ENCODE results near the gene EPS8. TPM values are rescaled to one million over a fixed set of nuclear protein-coding genes. Genes with fewer than 3 reads are reported as not detected.

EPS8 gene
- total RNA-seq, 1 experiment from 2014 or later = 7.5 TPM

GRCh38 chr12:15638231-15638630 lies 151.0 kb downstream of the EPS8 start:
- ChIA-PET POLR2A (no interaction called here), CTCF (no interaction called here)
- ATAC-seq (no peak), DNase-seq (ENCODE audit: low spot score) (no peak)
- no peak overlapping the region for H3K4me3 Mint-ChIP-seq
- no peak for TF ChIP-seq HMGXB4 (CRISPR knock-in tag; IDR thresholded peaks at IDR 0.05)
- TF ChIP-seq E2F1 (CRISPR knock-in tag; IDR thresholded peaks at IDR 0.05) = no peak
- TF ChIP-seq ZNF121 (CRISPR knock-in tag; IDR thresholded peaks at IDR 0.05) = no peak
- TF ChIP-seq NFATC4 (CRISPR knock-in tag; IDR thresholded peaks at IDR 0.05) = no peak
- no peak for TF ChIP-seq HMGA2 (CRISPR knock-in tag; IDR thresholded peaks at IDR 0.05)
- TF ChIP-seq, protein P1, sequence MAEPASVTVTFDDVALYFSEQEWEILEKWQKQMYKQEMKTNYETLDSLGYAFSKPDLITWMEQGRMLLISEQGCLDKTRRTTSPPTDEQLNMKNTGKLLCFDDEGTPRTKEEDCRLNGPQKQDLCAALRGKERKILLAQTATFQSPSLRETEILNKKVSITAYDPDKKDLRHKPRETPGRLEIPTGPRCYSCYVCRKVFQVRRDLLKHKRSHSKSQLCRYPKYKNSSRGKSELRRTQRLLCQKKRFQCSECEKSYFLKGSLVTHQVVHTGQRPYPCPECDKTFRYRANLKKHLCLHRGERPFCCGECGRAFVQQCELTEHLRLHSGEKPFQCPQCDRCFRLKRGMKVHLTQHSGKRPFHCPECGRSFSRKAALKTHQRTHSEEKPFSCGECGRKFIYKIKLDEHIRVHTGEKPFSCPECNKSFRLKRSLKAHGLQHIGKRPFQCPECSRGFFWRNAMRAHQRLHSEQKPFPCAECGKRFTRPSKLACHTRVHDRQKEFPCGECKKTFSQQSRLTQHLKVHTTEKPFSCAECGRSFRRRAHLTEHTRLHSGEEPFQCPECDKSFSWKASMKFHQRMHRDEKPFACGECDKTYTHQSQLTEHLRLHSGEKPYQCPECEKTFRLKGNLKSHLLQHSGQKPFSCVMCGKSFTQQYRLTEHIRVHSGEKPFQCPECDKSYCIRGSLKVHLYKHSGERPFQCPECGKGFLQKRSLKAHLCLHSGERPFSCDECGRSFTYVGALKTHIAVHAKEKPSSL (CRISPR knock-in tag; conservative IDR thresholded peaks at IDR 0.05) = no peak
- TF ChIP-seq, protein P2, sequence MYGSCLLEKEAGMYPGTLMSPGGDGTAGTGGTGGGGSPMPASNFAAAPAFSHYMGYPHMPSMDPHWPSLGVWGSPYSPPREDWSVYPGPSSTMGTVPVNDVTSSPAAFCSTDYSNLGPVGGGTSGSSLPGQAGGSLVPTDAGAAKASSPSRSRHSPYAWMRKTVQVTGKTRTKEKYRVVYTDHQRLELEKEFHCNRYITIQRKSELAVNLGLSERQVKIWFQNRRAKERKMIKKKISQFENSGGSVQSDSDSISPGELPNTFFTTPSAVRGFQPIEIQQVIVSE (CRISPR knock-in tag; IDR thresholded peaks at IDR 0.05; ENCODE audit: borderline replicate concordance) = no peak
- TF ChIP-seq, protein P3, sequence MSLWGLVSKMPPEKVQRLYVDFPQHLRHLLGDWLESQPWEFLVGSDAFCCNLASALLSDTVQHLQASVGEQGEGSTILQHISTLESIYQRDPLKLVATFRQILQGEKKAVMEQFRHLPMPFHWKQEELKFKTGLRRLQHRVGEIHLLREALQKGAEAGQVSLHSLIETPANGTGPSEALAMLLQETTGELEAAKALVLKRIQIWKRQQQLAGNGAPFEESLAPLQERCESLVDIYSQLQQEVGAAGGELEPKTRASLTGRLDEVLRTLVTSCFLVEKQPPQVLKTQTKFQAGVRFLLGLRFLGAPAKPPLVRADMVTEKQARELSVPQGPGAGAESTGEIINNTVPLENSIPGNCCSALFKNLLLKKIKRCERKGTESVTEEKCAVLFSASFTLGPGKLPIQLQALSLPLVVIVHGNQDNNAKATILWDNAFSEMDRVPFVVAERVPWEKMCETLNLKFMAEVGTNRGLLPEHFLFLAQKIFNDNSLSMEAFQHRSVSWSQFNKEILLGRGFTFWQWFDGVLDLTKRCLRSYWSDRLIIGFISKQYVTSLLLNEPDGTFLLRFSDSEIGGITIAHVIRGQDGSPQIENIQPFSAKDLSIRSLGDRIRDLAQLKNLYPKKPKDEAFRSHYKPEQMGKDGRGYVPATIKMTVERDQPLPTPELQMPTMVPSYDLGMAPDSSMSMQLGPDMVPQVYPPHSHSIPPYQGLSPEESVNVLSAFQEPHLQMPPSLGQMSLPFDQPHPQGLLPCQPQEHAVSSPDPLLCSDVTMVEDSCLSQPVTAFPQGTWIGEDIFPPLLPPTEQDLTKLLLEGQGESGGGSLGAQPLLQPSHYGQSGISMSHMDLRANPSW (CRISPR knock-in tag; conservative IDR thresholded peaks at IDR 0.05; ENCODE audit: low read depth) = no peak
- no peak for TF ChIP-seq TP53 (CRISPR knock-in tag; IDR thresholded peaks at IDR 0.05)
- TF ChIP-seq ZNF671 (CRISPR knock-in tag; IDR thresholded peaks at IDR 0.05) = no peak
- TF ChIP-seq NR2C2 (CRISPR knock-in tag; IDR thresholded peaks at IDR 0.05) = no peak
- no peak for TF ChIP-seq JUN (CRISPR knock-in tag; IDR thresholded peaks at IDR 0.05)
- no peak for TF ChIP-seq NFYB (CRISPR knock-in tag; conservative IDR thresholded peaks at IDR 0.05; ENCODE audit: low read depth)
- no peak for TF ChIP-seq ELF4 (CRISPR knock-in tag; IDR thresholded peaks at IDR 0.05; ENCODE audit: low read depth)
- no peak for TF ChIP-seq ATF2 (CRISPR knock-in tag; IDR thresholded peaks at IDR 0.05; ENCODE audit: borderline replicate concordance, low read depth)
- no peak for TF ChIP-seq ZNF138 (CRISPR knock-in tag; conservative IDR thresholded peaks at IDR 0.05)
- H3K36me3 Mint-ChIP-seq = no peaks in the 10 kb centered on the region
- H3K27ac Mint-ChIP-seq = no peak overlapping the region
- H3K4me1 Mint-ChIP-seq = peaks cover 10% of the 10 kb centered on the region
- no peaks in the 10 kb centered on the region for H3K9me3 Mint-ChIP-seq
- no peaks in the 10 kb centered on the region for H3K27me3 Mint-ChIP-seq (ENCODE audit: low read depth)
